Measurements from ENCODE around the gene IBSP. TPM values are rescaled to one million over a fixed set of nuclear protein-coding genes. Genes with fewer than 3 reads are reported as not detected.

The IBSP gene
- total and polyA plus RNA-seq, 4 donors = not detected

DNA sequence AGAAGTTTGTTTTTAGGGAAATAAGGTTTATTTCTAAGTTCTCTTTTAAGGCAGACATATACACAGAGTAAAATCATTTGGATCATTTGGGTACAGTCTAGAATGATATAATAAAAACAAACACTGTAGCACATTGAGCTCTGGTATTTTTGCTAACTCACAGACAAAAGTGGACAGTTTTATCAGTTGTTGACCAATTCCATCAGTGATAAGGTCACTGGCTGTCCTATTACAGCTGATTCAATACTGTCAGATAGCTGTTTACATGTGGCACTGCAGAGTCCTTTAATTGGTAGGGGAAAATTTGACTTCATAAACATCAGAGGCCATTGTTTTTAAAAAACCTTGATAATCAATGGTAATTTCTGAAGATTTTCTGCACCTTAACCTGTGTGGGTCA lies 3.5 kb downstream of the IBSP start:
- H3K27me3 ChIP-seq (ENCODE audit: control insufficient read depth in 4 of 4, insufficient read depth in 4 of 4, low read length in 3 of 4) = no peaks in the 10 kb centered on the region
- no peaks in the 10 kb centered on the region for H3K4me1 ChIP-seq (ENCODE audit: control insufficient read depth in 4 of 4, insufficient read depth in 4 of 4, low read length in 3 of 4)
- no peaks in the 10 kb centered on the region for H3K36me3 ChIP-seq (ENCODE audit: control insufficient read depth in 4 of 4, insufficient read depth in 3 of 4, low read depth in 1 of 4, low read length in 3 of 4)
- no peak for DNase-seq (ENCODE audit: low spot score)
- H3K9me3 ChIP-seq (ENCODE audit: control insufficient read depth in 4 of 4, low read length in 3 of 4) = no peaks in the 10 kb centered on the region
- H3K4me3 ChIP-seq (ENCODE audit: low read depth in 1 of 3, low read length in 3 of 3) = no peak overlapping the region
- TF ChIP-seq HNF4A (conservative IDR thresholded peaks at IDR 0.05) (no peak), EGR1 (IDR thresholded peaks at IDR 0.05; ENCODE audit: low read depth in 2 of 2) (no peak), RAD21 (IDR thresholded peaks at IDR 0.05) (no peak), RXRA (IDR thresholded peaks at IDR 0.05) (no peak), SP1 (IDR thresholded peaks at IDR 0.05) (no peak), NR2F2 (IDR thresholded peaks at IDR 0.05) (no peak), HNF4G (IDR thresholded peaks at IDR 0.05) (no peak), FOXA1 (IDR thresholded peaks at IDR 0.05) (no peak), JUND (IDR thresholded peaks at IDR 0.05) (no peak), FOXA2 (IDR thresholded peaks at IDR 0.05) (no peak), YY1 (IDR thresholded peaks at IDR 0.05) (no peak)
- H3K9ac ChIP-seq (ENCODE audit: low read depth in 1 of 2, low read length in 2 of 2) = no peak overlapping the region
- no peak overlapping the region for H3K27ac ChIP-seq (ENCODE audit: low read depth in 1 of 2, low read length in 2 of 2)

DNA sequence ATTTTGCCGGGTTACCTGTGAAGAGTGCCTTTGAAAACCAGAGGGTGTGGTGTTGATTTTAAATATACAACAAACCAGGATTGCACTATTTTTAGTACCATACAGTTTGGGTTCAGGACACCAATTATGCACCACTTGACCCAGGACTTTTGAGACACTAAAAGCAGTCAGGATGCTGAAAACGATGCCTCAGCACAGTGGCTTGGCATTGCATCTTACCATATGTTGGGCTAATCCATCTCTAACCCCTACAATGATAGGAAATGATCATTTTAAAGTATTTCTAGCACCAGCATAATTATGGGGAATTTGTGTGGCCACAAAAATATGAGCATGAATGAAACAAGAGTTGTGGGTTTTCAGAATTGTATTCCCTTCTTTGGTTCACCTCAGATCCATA lies 4.1 kb downstream of the IBSP start:
- H3K9me3 ChIP-seq (ENCODE audit: control insufficient read depth in 4 of 4, low read length in 3 of 4) = no peaks in the 10 kb centered on the region
- no peaks in the 10 kb centered on the region for H3K36me3 ChIP-seq (ENCODE audit: control insufficient read depth in 4 of 4, insufficient read depth in 3 of 4, low read depth in 1 of 4, low read length in 3 of 4)
- H3K4me1 ChIP-seq (ENCODE audit: control insufficient read depth in 4 of 4, insufficient read depth in 4 of 4, low read length in 3 of 4) = no peaks in the 10 kb centered on the region
- 83% methylated on average over 2 of the region's 2 CpGs for WGBS
- no peaks in the 10 kb centered on the region for H3K27me3 ChIP-seq (ENCODE audit: control insufficient read depth in 4 of 4, insufficient read depth in 4 of 4, low read length in 3 of 4)
- no peak for TF ChIP-seq HNF4A (conservative IDR thresholded peaks at IDR 0.05)
- H3K27ac ChIP-seq (ENCODE audit: low read depth in 1 of 2, low read length in 2 of 2) = no peak overlapping the region
- no peak for DNase-seq (ENCODE audit: low spot score)
- no peak overlapping the region for H3K9ac ChIP-seq (ENCODE audit: low read depth in 1 of 2, low read length in 2 of 2)
- H3K4me3 ChIP-seq (ENCODE audit: low read depth in 1 of 3, low read length in 3 of 3) = no peak overlapping the region

DNA sequence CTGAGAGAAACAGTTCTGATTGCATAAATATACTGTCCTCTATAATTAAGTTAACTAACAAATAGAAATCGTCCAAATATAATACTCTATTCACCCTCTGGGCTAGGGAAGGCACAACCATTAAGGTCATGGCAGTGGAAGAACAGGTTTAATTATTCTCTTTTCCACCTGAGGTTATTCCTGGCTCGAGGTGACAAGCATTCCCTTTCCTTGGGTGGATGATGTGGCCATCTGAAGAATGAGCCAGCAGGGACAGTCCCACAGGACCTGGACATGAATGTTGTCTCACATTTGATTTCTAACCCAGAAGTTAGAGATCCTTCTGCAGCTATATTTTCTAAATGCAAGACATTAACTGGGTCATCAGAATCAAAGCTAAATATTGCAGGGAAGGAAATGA lies 5.5 kb downstream of the IBSP start:
- Histone ChIP-seq H3K27ac (ENCODE audit: low read depth in 1 of 2, low read length in 2 of 2) (no peak overlapping the region), H3K27me3 (ENCODE audit: control insufficient read depth in 4 of 4, insufficient read depth in 4 of 4, low read length in 3 of 4) (no peaks in the 10 kb centered on the region), H3K9ac (ENCODE audit: low read depth in 1 of 2, low read length in 2 of 2) (no peak overlapping the region), H3K4me1 (ENCODE audit: control insufficient read depth in 4 of 4, insufficient read depth in 4 of 4, low read length in 3 of 4) (no peaks in the 10 kb centered on the region), H3K4me3 (ENCODE audit: low read depth in 1 of 3, low read length in 3 of 3) (no peak overlapping the region), H3K9me3 (ENCODE audit: control insufficient read depth in 4 of 4, low read length in 3 of 4) (no peaks in the 10 kb centered on the region), H3K36me3 (ENCODE audit: control insufficient read depth in 4 of 4, insufficient read depth in 3 of 4, low read depth in 1 of 4, low read length in 3 of 4) (no peaks in the 10 kb centered on the region)
- 48% methylated on average over 2 of the region's 2 CpGs for whole genome bisulfite sequencing
- DNase-seq (ENCODE audit: low spot score) = no peak
- TF ChIP-seq FOXA2 (IDR thresholded peaks at IDR 0.05) (no peak), FOXA1 (IDR thresholded peaks at IDR 0.05) (no peak), HNF4G (IDR thresholded peaks at IDR 0.05) (no peak), HNF4A (conservative IDR thresholded peaks at IDR 0.05) (no peak), JUND (IDR thresholded peaks at IDR 0.05) (no peak), RXRA (IDR thresholded peaks at IDR 0.05) (no peak)
- TF ChIP-seq, protein P1, sequence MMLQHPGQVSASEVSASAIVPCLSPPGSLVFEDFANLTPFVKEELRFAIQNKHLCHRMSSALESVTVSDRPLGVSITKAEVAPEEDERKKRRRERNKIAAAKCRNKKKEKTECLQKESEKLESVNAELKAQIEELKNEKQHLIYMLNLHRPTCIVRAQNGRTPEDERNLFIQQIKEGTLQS (IDR thresholded peaks at IDR 0.05) = no peak

DNA sequence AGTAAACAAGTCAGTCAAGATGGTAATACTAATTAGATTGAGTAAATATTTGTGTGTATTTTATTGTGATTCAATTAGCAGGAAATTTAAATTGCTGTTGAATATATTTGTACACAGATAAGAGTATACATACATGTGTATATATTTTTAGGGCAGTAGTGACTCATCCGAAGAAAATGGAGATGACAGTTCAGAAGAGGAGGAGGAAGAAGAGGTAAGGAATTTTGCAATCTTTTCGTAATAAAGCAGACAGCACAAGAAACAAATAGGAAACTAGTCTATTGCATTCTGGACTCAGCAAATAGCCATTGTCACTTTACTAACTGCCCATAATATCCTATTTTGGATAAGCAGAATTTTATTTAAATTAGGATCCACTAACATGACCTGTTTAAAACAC lies 6.6 kb downstream of the IBSP start:
- Histone ChIP-seq H3K27me3 (ENCODE audit: control insufficient read depth in 4 of 4, insufficient read depth in 4 of 4, low read length in 3 of 4) (no peaks in the 10 kb centered on the region), H3K4me3 (ENCODE audit: low read depth in 1 of 3, low read length in 3 of 3) (no peak overlapping the region), H3K9ac (ENCODE audit: low read depth in 1 of 2, low read length in 2 of 2) (no peak overlapping the region), H3K4me1 (ENCODE audit: control insufficient read depth in 4 of 4, insufficient read depth in 4 of 4, low read length in 3 of 4) (no peaks in the 10 kb centered on the region), H3K9me3 (ENCODE audit: control insufficient read depth in 4 of 4, low read length in 3 of 4) (no peaks in the 10 kb centered on the region), H3K27ac (ENCODE audit: low read depth in 1 of 2, low read length in 2 of 2) (no peak overlapping the region), H3K36me3 (ENCODE audit: control insufficient read depth in 4 of 4, insufficient read depth in 3 of 4, low read depth in 1 of 4, low read length in 3 of 4) (no peaks in the 10 kb centered on the region)
- WGBS = 69% methylated on average over 2 of the region's 2 CpGs
- no peak for DNase-seq (ENCODE audit: low spot score)
- TF ChIP-seq, protein P2, sequence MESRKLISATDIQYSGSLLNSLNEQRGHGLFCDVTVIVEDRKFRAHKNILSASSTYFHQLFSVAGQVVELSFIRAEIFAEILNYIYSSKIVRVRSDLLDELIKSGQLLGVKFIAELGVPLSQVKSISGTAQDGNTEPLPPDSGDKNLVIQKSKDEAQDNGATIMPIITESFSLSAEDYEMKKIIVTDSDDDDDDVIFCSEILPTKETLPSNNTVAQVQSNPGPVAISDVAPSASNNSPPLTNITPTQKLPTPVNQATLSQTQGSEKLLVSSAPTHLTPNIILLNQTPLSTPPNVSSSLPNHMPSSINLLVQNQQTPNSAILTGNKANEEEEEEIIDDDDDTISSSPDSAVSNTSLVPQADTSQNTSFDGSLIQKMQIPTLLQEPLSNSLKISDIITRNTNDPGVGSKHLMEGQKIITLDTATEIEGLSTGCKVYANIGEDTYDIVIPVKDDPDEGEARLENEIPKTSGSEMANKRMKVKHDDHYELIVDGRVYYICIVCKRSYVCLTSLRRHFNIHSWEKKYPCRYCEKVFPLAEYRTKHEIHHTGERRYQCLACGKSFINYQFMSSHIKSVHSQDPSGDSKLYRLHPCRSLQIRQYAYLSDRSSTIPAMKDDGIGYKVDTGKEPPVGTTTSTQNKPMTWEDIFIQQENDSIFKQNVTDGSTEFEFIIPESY (IDR thresholded peaks at IDR 0.05) = no peak
- TF ChIP-seq, protein P3, sequence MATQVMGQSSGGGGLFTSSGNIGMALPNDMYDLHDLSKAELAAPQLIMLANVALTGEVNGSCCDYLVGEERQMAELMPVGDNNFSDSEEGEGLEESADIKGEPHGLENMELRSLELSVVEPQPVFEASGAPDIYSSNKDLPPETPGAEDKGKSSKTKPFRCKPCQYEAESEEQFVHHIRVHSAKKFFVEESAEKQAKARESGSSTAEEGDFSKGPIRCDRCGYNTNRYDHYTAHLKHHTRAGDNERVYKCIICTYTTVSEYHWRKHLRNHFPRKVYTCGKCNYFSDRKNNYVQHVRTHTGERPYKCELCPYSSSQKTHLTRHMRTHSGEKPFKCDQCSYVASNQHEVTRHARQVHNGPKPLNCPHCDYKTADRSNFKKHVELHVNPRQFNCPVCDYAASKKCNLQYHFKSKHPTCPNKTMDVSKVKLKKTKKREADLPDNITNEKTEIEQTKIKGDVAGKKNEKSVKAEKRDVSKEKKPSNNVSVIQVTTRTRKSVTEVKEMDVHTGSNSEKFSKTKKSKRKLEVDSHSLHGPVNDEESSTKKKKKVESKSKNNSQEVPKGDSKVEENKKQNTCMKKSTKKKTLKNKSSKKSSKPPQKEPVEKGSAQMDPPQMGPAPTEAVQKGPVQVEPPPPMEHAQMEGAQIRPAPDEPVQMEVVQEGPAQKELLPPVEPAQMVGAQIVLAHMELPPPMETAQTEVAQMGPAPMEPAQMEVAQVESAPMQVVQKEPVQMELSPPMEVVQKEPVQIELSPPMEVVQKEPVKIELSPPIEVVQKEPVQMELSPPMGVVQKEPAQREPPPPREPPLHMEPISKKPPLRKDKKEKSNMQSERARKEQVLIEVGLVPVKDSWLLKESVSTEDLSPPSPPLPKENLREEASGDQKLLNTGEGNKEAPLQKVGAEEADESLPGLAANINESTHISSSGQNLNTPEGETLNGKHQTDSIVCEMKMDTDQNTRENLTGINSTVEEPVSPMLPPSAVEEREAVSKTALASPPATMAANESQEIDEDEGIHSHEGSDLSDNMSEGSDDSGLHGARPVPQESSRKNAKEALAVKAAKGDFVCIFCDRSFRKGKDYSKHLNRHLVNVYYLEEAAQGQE (IDR thresholded peaks at IDR 0.05) = no peak
- TF ChIP-seq, protein P4, sequence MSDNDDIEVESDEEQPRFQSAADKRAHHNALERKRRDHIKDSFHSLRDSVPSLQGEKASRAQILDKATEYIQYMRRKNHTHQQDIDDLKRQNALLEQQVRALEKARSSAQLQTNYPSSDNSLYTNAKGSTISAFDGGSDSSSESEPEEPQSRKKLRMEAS (IDR thresholded peaks at IDR 0.05) = no peak
- TF ChIP-seq YY1 (IDR thresholded peaks at IDR 0.05) = no peak
- TF ChIP-seq EGR1 (IDR thresholded peaks at IDR 0.05; ENCODE audit: low read depth in 2 of 2) = no peak
- no peak for TF ChIP-seq SP1 (IDR thresholded peaks at IDR 0.05)
- TF ChIP-seq, protein P5, sequence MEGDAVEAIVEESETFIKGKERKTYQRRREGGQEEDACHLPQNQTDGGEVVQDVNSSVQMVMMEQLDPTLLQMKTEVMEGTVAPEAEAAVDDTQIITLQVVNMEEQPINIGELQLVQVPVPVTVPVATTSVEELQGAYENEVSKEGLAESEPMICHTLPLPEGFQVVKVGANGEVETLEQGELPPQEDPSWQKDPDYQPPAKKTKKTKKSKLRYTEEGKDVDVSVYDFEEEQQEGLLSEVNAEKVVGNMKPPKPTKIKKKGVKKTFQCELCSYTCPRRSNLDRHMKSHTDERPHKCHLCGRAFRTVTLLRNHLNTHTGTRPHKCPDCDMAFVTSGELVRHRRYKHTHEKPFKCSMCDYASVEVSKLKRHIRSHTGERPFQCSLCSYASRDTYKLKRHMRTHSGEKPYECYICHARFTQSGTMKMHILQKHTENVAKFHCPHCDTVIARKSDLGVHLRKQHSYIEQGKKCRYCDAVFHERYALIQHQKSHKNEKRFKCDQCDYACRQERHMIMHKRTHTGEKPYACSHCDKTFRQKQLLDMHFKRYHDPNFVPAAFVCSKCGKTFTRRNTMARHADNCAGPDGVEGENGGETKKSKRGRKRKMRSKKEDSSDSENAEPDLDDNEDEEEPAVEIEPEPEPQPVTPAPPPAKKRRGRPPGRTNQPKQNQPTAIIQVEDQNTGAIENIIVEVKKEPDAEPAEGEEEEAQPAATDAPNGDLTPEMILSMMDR (IDR thresholded peaks at IDR 0.05; ENCODE audit: low read depth, low read length, missing input control) = no peak
- TF ChIP-seq RAD21 (IDR thresholded peaks at IDR 0.05) = no peak
- TF ChIP-seq RXRA (IDR thresholded peaks at IDR 0.05) = no peak
- TF ChIP-seq, protein P1 (IDR thresholded peaks at IDR 0.05) = no peak
